Breast epithelium (tissue), 3 donors: ENCODE data around the gene SAMD7.

ENCODE experiments used
- POLR2A ChIP-seq: fragments of 450-650 bp; IDR thresholded peaks from one replicate; pipeline ENCODE4 v1.6.1; 2016; ENCODE audit warnings: antibody characterized with exemption, mild to moderate bottlenecking, moderate library complexity
- TF ChIP-seq, protein P1 (sequence below), 3 donors: fragments of 450-650 bp; IDR thresholded peaks; one replicate each; pipeline ENCODE4 v1.5.1; 2016 to 2017; ENCODE audit warnings: antibody characterized with exemption in 3 of 3, mild to moderate bottlenecking in 3 of 3, moderate library complexity in 3 of 3

DNA sequence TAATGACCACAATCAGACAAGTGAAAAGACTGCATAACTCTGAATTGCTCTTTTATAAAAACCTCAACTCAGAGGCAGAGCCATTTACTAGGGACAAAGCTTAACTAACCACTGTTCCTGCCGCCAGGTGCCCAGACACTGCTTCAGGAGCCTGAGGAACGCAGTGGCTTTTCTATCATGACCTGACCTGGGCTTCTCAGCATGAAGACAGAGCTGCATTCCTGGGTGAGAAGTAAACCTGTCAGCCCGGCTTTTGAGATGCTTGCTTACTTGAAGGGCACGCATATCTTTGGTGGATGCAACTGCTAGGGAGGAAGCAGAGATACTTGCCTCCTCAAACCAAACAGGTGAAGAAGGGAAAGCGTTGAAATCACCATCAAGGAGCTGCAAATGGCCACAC, 49.5 kb upstream of the SAMD7 start:
- TF ChIP-seq, protein P1, sequence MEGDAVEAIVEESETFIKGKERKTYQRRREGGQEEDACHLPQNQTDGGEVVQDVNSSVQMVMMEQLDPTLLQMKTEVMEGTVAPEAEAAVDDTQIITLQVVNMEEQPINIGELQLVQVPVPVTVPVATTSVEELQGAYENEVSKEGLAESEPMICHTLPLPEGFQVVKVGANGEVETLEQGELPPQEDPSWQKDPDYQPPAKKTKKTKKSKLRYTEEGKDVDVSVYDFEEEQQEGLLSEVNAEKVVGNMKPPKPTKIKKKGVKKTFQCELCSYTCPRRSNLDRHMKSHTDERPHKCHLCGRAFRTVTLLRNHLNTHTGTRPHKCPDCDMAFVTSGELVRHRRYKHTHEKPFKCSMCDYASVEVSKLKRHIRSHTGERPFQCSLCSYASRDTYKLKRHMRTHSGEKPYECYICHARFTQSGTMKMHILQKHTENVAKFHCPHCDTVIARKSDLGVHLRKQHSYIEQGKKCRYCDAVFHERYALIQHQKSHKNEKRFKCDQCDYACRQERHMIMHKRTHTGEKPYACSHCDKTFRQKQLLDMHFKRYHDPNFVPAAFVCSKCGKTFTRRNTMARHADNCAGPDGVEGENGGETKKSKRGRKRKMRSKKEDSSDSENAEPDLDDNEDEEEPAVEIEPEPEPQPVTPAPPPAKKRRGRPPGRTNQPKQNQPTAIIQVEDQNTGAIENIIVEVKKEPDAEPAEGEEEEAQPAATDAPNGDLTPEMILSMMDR (IDR thresholded peaks at IDR 0.05), result no peak
- no peak for TF ChIP-seq POLR2A
